ENCODE measurements around the gene TPPP2.

TPPP2 gene

DNA sequence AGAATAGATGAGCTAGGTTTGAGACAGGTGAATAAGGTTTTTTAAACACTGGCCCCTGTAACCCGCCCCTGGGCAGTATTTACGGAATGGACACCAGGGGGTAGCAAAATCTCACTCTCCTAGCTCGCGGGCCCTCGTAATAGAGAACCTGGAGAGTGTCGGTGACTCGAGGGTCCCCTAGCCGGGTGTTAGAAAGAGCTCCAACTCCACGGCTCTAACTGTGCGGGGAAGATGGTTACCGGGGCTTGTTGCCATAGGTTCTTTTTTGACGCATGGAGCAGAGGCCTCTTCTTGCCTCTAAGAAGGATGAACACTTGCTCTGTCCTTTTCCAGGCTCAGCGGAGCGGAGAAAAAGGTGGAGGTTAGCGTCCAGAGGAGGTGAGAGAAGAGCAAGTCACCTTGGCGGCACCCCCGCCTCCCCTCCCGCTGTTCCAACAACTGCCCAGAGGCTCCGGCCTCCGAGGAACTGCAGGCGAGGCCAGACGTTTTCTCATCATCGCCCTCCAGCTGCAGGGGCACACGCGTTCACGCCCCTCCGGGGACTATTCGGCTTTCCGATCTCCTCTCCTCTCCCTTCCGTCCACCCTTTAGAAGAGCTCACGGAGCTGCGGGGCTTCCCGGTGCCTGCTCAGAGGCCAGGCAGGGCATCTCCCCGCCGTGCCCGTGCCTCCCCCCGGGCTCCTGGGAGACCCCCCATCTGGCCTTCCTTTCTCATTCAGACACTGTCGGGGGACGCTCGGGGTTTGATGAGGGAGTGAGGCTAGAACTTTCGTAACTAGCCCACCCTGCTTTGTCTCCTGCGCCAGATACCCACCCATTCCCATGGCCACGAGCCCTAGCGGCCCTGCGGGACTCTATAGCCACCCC, 38.7 kb downstream of the TPPP2 start:
- H3K27me3 ChIP-seq, result peaks cover 10 to 22% (median 18%) of the 10 kb centered on the region in 11 experiments; a peak in 21 of 22 replicates
- peaks cover 36 to 48% (median 41%) of the 10 kb centered on the region in 10 experiments for H3K4me1 ChIP-seq
- H4K20me1 ChIP-seq, result peaks cover 0 to 14% (median 0%) of the 10 kb centered on the region in 11 experiments; a peak in 5 of 22 replicates
- peak overlapping the region; percentile 71 to 87 (median 78) for H3K4me3 ChIP-seq
- TF ChIP-seq Cebpa-rat (IDR thresholded peaks at IDR 0.05), result no peak
- peak overlapping the region in 6 of 11 experiments; percentile 92 to 97 (median 93); a peak in 6 of 22 replicates for H3K27ac ChIP-seq
- H3K4me2 ChIP-seq, result peak overlapping the region; percentile 88 to 99 (median 98)
- H3K36me3 ChIP-seq, result peaks cover 0 to 9% (median 0%) of the 10 kb centered on the region in 11 experiments; a peak in 10 of 22 replicates
- peak overlapping the region; percentile 84 to 90 (median 86); a peak in 21 of 22 replicates for H3K9ac ChIP-seq
- no peaks in the 10 kb centered on the region for H3K9me3 ChIP-seq (replicated peaks in 1 of 11)

DNA sequence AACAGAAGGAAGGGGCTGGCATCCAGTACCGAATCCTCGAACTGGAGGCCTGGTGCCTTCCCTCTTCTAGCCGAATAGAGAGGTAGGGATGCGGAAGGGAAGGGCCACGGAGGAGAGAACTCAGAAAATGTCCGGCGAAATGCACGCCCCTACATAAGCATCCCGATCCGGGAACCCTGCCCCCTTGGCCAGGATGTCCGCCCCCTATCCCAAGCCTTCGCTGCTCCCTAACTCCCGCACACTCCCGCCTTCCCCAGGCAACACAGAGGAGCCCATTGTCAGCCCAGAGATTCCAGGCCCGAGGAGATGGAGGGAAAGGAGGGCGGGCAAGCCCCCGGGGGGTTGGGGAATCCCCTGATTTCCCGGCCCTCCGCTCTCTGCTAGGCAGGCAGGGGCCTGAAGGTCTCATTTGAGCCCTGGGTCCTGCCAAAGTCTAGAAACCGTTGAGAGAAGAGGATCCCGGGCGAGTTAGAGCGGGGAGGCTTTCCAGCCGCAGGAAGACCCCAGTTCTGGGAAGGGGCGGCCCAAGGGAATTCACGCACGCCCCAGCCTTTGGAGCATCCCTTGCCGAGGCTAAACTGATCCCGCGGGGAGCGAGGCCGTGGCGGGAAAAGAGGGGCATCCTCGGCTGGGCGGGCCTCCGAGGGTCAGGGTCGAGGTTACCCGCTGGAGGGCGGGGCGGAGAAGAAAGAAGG, 39.5 kb downstream of the TPPP2 start:
- peaks cover 41 to 54% (median 48%) of the 10 kb centered on the region in 10 experiments for H3K4me1 ChIP-seq
- peak overlapping the region in 10 of 11 experiments; percentile 83 to 97 (median 92); a peak in 19 of 22 replicates for H3K27ac ChIP-seq
- H3K36me3 ChIP-seq, result peaks cover 0 to 17% (median 7%) of the 10 kb centered on the region in 11 experiments; a peak in 14 of 22 replicates
- H4K20me1 ChIP-seq, result peaks cover 0 to 14% (median 0%) of the 10 kb centered on the region in 11 experiments; a peak in 5 of 22 replicates
- H3K4me3 ChIP-seq, result peak overlapping the region; percentile 71 to 87 (median 78)
- TF ChIP-seq Cebpa-rat (IDR thresholded peaks at IDR 0.05), result no peak
- peak overlapping the region; percentile 88 to 99 (median 98) for H3K4me2 ChIP-seq
- H3K9me3 ChIP-seq (replicated peaks in 1 of 11), result no peaks in the 10 kb centered on the region
- H3K27me3 ChIP-seq, result peaks cover 10 to 22% (median 18%) of the 10 kb centered on the region in 11 experiments; a peak in 21 of 22 replicates
- peak overlapping the region; percentile 84 to 90 (median 86) for H3K9ac ChIP-seq

DNA sequence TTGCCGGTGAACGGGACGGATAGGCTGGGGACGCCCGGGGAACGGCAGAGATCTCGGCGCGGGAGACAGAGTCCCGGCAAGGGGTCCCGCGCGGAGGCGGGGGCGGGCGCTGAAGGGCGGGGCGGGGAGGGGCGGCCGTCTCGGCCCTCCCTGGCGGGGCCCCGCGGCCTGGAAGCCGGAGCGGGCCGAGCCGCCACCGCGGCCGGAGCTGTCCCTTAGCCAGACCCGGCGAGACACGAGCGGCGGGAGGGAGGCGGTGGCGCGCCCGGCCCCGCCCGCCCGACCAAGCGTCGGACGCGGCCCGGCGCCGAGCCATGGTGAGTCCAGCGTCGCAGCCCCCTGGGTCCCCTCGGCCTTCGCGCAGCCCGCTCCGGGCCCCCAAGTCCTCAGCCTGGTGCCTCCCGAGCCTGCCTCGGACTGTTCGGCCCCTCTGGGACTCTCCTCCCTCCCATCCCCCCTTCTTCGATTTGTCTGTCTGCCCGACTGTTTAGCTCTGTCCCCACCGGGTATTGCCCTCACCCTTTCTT, 40.1 kb downstream of the TPPP2 start, which contains the start of gene ARHGEF40:
Gene ARHGEF40 (plus strand): TSS at position 222 of the 527 bp plus-strand sequence. CDS start 93 bp downstream, at position 315.
- peaks cover 10 to 22% (median 18%) of the 10 kb centered on the region in 11 experiments; a peak in 21 of 22 replicates for H3K27me3 ChIP-seq
- peak within 1 kb of the TSS; percentile 88 to 99 (median 98) for H3K4me2 ChIP-seq
- H3K36me3 ChIP-seq, result peaks cover 0 to 23% (median 12%) of the 10 kb centered on the region in 11 experiments; a peak in 16 of 22 replicates
- no peak for TF ChIP-seq Cebpa-rat (IDR thresholded peaks at IDR 0.05)
- peaks cover 41 to 59% (median 51%) of the 10 kb centered on the region in 10 experiments for H3K4me1 ChIP-seq
- peak within 1 kb of the TSS; percentile 71 to 87 (median 78) for H3K4me3 ChIP-seq
- H3K9me3 ChIP-seq (replicated peaks in 1 of 11), result no peaks in the 10 kb centered on the region
- peak within 1 kb of the TSS; percentile 84 to 90 (median 86) for H3K9ac ChIP-seq
- peak within 1 kb of the TSS; percentile 69 to 97 (median 92) for H3K27ac ChIP-seq
- H4K20me1 ChIP-seq, result peaks cover 0 to 14% (median 0%) of the 10 kb centered on the region in 11 experiments; a peak in 5 of 22 replicates

DNA sequence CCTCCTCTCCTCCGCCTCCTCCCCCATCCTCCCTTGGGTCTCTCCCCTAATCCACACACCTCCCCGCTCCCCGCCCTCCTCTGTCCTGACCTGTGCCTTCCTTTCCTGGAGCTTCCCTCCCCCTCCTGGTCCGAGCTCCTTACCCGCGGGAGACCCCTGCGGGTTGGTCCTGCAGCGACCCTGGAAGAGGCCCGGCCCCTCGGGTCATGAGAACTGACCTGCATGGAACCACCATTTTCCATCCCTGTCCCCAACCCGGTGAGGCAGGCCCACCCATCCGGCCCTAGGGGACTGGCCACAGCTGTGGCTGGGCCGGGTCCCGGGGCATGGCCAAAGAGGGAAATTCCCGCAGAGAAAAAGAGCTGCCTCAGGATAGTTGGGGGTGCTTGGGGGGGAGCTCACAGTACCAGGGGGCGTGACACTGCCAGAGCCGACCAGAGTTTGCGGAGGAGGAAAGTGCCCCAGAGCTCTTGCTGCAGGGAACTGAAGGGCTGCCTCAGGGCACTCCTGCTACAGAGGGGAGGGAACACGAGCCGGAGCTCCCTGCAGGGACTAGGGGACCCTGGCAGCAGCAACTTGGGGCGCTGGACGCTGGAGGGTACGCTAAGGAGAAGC, 40.7 kb downstream of the TPPP2 start:
- Histone ChIP-seq H3K27ac (peak overlapping the region; percentile 69 to 97 (median 92)), H3K4me3 (peak overlapping the region; percentile 71 to 87 (median 78)), H3K27me3 (peaks cover 10 to 22% (median 18%) of the 10 kb centered on the region in 11 experiments; a peak in 21 of 22 replicates), H4K20me1 (peaks cover 0 to 15% (median 0%) of the 10 kb centered on the region in 11 experiments; a peak in 5 of 22 replicates), H3K4me1 (peaks cover 41 to 59% (median 51%) of the 10 kb centered on the region in 10 experiments), H3K36me3 (peaks cover 0 to 29% (median 18%) of the 10 kb centered on the region in 11 experiments; a peak in 19 of 22 replicates), H3K9me3 (replicated peaks in 1 of 11) (no peaks in the 10 kb centered on the region), H3K9ac (peak overlapping the region; percentile 84 to 90 (median 86)), H3K4me2 (peak overlapping the region; percentile 88 to 99 (median 98))
- no peak for TF ChIP-seq Cebpa-rat (IDR thresholded peaks at IDR 0.05)

- Histone ChIP-seq H3K9ac (peak overlapping the region; percentile 84 to 90 (median 86)), H3K4me3 (peak overlapping the region; percentile 71 to 87 (median 78)), H3K36me3 (peaks cover 4 to 36% (median 25%) of the 10 kb centered on the region in 11 experiments; a peak in 21 of 22 replicates), H3K27ac (peak overlapping the region; percentile 69 to 97 (median 92)), H3K9me3 (replicated peaks in 1 of 11) (no peaks in the 10 kb centered on the region), H4K20me1 (peaks cover 0 to 15% (median 0%) of the 10 kb centered on the region in 11 experiments; a peak in 5 of 22 replicates), H3K4me1 (peaks cover 41 to 59% (median 51%) of the 10 kb centered on the region in 10 experiments), H3K27me3 (peaks cover 10 to 22% (median 18%) of the 10 kb centered on the region in 11 experiments; a peak in 21 of 22 replicates), H3K4me2 (peak overlapping the region; percentile 88 to 99 (median 98))
- no peak for TF ChIP-seq Cebpa-rat (IDR thresholded peaks at IDR 0.05)
Measured at GRCh38 chr14:21071225-21072030, 41.4 kb downstream of the TPPP2 start.

DNA sequence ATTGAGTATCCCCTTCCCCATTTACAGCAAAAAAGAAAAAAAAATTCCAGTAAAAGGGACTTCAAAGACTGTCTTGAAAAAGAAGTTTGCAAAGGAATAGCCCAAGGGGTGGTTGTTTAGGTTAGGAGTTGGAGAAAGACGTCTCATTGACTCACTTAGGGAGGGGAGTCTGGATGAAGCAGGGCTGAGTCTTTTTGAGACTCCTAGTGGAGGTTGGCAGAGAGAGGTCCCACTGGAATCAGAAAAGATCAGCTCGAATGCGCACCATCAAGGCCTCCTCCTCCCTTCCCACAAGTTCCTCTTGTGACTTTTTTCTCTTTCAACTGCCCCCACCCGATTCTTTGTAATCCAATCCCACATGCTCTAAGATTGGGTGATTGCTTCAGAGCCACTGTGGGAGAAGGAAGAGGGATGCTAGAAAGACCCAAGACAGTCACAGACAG, 42.0 kb downstream of the TPPP2 start:
- peak overlapping the region; percentile 71 to 87 (median 78) for H3K4me3 ChIP-seq
- H3K4me1 ChIP-seq, result peaks cover 41 to 59% (median 51%) of the 10 kb centered on the region in 10 experiments
- peaks cover 10 to 22% (median 18%) of the 10 kb centered on the region in 11 experiments; a peak in 21 of 22 replicates for H3K27me3 ChIP-seq
- H3K9ac ChIP-seq, result peak overlapping the region; percentile 75 to 90 (median 85); a peak in 21 of 22 replicates
- H3K27ac ChIP-seq, result peak overlapping the region; percentile 48 to 97 (median 92)
- peaks cover 0 to 15% (median 0%) of the 10 kb centered on the region in 11 experiments; a peak in 5 of 22 replicates for H4K20me1 ChIP-seq
- TF ChIP-seq Cebpa-rat (IDR thresholded peaks at IDR 0.05), result peak in 8 of 11 experiments; percentile 38 to 71 (median 62); a peak in 13 of 22 replicates
- H3K36me3 ChIP-seq, result peaks cover 10 to 42% (median 31%) of the 10 kb centered on the region in 11 experiments; a peak in 21 of 22 replicates
- no peaks in the 10 kb centered on the region for H3K9me3 ChIP-seq (replicated peaks in 1 of 11)
- peak overlapping the region; percentile 88 to 99 (median 98) for H3K4me2 ChIP-seq
